Activated naive CD4-positive, alpha-beta T cell (primary cell): ENCODE results near the gene LMO1.

Source experiments
- DNase-seq, 4 experiments: peaks; one replicate each; lab custom pipeline; 2025; lab: John Stamatoyannopoulos, UW

Gene LMO1

DNA sequence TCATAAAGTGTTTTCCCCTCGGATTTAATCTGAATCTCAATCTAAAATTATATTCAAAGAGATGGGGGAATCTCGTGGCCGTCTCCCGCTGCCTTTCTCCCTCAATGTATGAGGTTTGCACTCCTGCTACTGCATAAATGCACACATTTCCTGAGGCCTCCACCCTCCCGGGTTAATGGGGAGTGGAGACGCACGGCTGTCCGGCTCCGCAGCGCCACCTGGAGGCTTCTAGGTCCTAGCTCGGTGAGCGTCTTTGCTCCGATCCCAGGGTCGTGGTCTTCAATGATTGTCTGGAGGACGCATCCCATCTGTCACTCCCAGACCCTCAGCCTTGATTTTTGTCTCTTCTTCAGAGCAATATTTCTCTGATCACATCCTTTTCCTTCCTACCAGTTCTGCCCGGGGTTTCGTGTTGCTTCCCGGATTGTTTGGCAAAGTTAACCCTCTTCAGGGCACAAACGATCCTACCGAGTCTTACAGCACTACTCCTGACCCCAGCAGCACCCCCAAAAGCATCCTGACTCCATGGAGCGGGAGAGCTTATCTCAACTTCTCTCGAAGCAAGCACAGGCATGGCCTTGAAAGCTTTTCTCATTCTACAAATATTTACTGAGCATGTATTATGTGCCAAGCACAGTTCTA lies at the start of gene LMO1:
LMO1 (minus strand) TSS at position 110 of the 642 bp plus-strand sequence. CDS start 516 bp downstream, outside the sequence.
- DNase-seq: peak; percentile 33 to 62 (median 47)

DNA sequence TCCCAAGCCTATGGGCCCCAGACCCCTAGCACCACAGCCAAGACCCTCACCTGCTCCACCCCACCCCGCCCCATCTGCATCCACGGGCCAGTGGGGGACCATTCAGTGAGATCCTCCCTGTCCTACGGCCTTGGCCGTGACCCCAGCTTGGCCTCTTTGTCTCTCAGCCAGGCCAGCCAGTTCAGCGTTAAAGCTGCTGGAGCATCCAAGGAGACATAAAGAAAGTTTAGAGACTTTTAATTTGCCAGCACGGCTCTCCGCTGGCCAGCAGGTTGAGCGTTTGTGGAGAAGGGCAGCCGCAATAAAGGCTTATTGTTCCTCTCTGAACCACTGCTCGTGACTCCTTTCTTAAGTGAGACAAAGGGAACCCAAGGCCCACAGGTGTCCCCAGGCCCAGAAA lies 49.3 kb upstream of the LMO1 start:
- DNase-seq: no peak

DNA sequence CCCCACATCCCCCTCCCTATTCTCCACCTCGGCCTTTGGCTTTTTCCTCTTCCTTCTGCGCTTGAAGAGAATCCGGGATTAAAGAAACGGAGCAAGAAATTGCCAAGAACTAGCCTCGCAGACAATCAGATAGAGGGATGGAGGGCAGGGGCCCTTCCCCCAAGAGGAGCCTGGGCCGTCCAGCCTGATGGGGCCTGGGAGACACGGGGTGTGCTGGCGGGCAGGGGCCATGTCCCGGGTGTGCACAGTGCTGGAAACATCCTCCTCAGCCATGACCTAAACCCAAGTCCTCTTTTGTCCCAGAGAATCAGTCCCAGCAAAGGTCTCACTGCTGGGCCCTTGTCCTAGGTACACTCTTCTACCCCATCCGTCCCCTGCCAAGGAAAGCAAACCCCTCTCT lies 47.7 kb upstream of the LMO1 start:
- DNase-seq: no peak

DNA sequence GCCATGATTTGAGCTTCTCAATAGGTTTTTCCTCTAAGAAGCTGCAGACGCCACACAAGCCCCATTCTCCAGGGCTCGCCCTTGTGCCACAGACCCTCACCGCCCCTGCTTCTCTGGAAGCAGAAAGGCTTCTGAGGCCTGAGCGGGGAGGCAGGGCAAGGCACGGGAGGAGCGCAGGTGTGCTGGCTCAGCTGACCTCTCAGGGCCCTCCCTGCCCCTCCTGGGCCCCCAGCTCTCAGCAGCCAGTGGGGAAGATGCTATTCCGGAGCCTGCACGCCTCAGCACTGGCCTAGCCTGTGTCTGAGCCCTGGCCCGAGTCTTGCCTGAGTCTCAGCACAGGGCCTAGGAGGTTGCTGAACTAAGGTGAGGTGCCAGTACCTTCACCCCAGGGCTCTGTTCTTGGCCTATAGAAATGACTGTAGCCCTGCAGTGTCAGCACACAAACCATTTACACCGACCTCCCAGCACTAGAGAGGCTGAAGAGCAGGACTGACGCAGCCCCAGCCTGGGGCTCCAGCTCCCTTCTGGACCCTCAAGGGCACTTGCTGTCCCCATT lies 47.1 kb upstream of the LMO1 start:
- no peak for DNase-seq

DNA sequence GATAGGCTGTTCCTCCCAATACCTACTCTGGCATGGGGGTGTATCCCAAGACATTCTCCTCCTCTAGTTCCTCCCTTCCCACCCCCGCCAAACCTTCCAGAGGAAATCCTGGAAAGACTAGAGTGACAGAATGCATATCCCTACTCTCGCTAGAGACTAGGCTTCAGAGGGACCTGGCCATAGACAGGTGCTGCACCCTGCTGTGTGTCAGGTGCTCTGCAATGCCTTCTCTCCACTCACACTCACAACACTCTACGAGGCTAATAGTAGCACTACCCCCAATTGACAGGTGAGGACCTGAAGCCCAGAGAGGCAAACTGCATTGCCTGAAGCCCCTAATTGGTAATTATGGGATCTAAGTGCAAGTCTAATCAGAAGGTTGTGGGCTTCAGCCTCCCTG lies 46.2 kb upstream of the LMO1 start:
- no peak for DNase-seq

DNA sequence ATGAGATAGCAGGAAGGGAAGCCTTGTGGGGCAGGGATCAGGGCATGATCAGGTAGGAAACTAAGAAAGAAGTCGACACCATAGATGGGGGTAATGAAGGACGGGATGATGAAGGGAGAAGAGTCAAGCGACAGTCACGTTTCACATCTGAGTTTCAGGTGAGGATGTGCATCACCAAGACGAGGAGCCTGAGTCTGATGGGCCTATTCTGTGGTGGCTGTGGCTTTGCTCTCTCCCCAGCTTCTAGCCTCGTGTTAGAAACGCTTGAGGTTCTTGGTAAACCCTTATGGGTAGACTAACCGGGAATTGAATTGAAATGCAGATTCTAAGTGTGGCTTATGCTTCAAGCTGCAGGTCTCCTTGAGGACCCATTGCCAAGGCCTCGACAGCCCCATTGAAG lies 45.6 kb upstream of the LMO1 start:
- no peak for DNase-seq

DNA sequence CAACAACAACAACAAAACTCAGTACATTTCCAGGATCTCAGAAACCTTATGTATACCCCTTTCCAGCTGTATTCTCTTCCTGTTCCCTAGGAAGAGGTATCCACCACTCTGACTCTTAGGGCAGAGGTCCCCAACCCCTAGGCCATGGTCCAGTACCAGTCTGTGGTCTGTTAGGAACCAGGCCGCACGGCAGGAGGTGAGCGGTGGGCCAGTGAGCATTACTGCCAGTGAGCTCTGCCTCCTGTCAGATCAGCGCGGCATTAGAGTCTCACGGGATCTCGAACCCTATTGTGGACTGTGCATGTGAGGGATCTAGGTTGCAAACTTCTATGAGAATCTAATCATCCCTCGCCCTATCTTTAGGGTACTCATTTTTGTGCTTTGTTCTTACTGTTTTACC lies 43.9 kb upstream of the LMO1 start:
- no peak for DNase-seq

DNA sequence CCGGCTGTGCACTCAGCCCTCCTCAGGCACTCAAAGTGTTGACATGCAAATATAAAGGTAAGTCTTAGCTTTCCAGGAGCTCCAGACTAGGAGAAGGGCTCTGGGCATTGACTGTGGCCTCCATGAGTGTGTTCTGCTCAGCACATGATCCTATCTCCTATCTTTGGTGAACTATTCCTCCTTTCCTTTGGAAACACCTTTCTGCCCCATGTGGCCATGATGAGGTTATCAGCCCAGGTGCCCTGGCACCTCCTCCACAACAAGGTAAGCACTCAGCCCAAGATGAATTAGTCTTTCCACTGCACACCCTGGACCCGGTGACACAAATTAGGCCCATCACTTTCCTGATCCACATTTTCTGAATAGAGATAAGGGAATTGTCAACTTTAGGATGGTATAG lies 37.9 kb upstream of the LMO1 start:
- no peak for DNase-seq

DNA sequence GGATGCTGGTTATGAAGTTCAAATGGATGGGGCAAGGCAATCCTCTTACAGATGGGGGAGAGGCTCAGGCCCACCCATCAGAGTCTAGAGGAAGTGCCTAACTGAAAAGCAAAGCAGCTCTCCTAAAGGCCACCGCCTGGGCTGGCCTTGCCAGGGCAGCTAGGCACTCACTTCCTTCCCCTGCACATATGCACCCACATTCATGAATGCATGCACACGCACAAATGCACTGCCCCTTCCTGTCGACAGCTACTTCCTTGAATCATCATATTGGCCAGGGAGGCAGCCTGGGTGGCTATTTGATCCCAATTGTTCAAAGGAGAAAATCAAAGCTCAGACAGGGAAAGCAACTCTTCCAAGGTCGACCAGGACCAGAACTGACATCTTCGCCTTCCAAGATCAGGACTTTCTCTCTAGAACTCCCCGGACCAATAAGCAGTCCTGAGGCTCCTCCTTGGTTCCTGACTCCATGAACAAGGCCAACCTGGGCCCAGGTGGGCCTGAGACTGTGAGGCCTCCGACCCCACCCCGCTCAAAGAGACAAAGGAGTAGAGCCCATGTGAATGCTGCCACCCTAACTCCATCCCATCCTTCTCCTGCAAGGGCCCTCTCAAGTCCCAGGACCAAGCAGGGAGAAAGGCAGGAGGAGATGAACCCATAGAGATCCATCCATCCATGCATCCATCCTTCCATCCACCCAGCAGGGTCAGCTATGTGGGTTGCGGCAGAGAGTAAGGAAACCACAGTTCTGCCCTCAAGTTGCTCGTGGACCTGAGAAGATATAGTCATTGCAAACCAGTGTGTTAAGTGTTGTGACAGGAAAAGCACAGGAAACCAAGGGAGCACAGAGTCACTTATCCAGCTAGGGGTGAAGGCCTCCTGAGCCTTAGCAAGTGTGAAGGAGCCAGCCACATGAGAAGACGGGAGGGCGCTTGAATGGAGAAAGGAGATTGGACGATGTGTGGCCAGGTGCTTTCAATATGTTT lies 35.4 kb upstream of the LMO1 start:
- no peak for DNase-seq

DNA sequence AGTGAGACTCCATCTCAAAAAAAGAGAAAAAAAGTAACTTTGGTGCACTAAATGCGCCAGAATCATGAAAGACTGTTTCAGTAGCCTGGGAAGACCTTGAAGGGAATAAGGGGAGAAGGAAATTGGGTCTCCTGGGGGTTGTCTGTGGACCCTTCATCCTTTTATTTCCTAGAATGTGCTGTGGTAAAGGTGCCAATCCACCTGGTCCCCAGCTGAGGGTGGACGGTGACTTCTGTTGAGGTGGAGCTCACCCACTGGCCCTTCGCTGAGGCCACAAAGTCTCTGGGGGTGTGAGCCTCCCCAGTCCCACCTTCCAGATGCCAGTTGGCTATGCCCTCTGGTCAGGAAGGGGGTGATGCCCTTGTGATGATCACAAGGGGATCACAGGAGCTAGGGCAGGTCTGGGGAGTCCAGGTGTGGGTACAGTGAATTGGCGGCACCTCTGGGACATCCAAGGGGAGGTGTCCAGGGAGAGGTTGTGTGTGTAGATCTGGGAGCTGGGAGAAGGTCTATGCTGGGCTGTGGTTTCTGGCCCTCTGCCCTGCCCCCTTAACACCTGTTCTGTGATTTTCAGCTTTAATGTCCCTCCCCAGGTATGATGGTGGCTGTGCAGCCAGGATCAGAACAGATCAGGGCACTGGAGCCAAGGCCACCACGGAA lies 34.2 kb upstream of the LMO1 start:
- DNase-seq: no peak

DNA sequence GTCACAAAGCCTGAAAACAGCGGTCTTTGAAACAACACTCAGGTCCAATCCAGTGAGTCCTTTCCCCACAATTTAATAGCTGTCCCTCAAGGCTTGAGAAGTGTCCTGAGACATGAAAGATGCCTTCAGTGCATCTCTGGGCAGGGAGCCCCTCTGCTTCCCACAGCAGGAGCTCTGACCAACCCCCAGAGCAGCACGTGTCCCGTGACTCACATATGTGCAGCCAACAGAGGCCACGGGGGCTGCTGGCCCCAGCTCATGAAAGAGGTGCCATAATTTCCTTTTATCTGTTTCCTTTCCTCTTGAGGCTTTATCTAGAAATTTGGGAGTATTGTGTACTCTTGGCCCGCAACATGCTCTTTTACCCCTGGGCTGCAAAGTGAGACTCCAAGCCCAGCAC lies 33.2 kb upstream of the LMO1 start:
- no peak for DNase-seq

DNA sequence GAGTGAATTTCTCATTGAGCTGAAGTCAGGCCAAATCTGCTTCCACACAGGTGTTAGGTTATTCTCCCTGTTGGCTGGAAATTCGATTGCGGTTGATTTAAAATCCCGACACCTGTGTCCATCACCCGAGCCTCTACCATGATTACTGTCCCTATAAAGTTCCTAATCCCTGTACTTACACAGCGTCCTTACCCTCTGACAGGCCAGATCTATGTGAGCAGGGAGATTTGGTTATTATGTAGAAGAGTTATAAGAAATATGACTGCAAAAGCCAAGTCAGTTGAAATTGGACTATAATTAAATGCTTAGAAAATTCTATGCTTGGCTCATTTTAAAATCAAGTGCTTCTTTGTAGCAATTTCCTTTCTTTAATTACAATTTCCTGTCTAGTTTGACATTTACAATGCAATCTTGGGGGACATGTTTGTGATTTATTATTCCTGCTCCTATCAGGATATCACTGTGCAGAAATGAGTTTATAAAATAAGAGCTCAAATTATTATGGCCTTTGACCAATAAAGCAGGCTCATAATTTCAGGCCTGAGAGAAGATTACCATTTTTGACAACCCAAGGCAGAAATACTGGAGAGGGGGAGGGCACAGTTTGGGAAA lies 32.5 kb upstream of the LMO1 start:
- no peak for DNase-seq

DNA sequence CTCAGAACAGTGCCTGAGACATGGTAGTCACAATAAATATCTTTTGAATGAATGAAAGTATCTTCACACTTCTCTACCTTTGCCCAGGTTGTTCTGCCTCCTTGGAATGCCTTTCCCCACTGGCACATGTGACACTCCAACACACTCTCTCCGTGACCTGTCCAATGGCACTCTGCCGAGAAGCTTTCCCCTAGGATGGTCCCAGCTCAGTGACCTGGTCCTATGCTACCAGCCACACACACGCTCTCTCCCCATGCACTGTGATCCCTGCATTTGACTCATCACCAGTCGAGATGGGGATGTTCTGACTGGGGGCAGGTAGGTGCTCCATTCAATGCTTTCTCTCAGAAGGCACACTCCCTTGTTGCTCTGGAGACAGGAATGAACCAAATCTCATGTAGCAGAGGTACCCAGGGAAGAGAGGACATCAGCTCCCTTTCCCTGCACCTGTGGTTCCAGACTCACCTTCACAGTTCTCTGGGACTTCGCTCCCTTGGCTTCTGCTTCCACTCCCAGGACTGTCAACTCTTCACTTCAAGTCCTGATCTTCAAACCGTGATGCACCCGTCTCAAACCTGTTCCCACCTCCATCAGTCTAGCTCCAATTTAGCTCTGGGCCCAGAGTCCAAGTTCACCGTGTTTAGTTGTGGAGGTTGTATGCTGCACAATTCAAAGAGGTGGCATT lies 30.7 kb upstream of the LMO1 start:
- DNase-seq: no peak

DNA sequence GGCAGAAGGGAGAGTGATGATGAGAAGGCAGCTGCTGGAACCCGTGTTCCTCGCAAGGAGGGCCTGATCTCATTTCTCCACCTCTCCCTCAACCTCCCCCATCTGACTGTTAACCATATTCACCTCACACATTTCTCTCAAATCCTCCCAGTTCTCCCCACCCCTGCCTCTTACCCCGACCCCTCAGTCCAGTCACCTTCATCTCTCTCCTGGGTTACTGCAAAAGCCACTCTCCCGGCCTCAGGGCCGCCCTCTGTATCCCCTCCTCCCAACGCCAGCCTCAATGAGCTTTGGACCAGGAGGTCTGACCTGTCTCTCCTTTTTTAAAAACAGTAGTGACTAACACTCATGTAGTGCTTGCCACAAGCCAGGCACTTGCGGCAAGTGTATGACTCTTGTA lies 29.5 kb upstream of the LMO1 start:
- no peak for DNase-seq

DNA sequence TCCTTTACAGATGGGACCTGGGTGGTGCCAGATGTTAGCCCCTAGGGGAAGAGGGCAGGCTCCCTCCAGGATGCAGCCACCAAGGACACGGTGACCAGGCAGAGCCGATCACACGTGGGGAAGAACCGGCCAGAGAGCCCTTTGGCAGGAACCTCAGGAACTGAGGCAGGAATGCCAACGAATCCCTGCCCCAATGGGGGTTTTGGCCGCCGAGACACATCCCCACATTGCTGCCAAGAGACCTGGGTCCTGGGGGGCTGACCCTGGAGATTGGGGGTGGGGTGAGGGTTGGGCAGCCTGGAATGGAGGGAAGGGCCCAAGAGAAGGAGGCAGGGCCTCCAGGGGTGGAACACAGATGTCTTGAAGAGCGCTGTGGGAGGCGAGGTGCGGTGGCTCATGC lies 28.7 kb upstream of the LMO1 start:
- DNase-seq: no peak

DNA sequence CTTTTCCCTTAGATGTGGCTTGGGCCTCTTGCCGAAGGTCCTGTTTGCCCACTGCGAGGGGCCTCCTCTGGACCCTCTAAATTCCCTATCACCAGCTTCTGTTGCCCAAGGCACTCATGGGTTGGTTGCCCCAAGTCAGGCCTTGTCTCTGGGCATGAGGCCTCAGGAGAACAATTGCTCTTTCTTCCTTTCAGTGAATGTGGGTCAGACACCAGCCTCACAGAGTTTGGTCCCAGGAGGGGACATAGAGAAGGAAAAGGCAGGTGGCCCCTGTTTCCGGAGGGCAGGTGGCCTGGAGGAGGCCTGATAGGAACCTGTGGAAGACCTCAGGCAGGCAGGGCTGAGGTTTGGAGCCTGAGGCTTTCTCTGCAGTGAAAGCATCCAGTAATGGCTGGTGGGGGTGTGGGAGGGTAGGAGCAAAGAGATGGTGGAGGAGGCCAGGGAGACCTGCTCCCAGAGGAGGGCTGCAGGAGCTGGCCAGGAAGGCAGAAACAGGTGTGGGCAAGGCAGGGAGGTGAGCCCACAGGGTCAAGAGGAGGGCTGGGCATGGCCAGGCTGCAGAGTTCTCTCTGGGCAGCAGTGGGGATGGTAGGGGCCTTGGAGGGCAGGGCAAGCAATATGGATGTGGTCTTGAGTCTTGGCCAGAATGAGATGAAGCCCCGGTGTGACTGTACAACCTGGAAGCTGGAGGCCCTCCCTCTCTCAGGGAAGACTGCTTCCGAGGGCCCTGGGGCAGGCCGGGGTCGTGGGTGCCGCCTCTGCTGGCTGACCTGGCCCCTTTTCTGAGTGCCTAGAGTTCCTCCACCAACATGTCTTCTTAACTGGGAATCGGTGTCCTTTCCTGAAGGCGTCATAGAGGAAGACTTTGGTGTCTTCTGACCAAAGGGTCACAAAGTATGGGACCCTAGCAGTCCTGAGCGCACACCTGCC lies 28.0 kb upstream of the LMO1 start:
- DNase-seq: no peak

DNA sequence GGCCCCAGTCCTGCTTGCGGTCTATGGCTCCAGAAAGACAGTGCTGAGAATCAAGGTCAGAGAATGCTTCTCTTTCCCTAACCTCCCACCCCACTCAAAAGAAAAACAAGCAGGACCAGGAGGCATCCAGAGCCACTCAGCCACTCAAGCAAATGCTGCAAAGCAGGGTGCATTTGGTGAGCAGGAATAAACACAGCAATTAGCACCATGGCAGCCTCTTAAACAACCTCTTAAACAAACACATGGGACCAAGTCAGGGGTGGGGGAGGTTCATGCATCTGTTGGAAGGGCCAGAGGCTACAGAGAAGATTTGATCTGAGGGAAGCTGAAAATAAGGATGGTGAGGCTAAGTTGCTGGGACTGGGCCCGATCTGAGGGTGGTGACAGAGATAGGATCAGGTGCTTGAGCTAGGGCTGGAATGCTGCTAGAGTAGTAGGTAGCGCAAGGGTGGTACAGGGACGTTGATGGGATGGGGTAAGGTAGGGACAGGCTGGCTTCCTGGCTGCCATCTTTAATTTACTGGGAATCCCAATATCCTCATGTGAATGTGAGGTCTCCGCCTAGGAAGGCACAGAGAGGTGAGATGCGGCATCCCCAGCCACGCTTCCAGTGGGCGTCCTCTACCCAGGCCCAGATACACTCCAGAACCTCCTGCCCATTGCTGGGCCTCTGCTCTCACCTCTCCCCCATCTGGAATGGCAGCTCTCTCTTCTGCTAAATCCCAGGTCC lies 26.6 kb upstream of the LMO1 start:
- no peak for DNase-seq

DNA sequence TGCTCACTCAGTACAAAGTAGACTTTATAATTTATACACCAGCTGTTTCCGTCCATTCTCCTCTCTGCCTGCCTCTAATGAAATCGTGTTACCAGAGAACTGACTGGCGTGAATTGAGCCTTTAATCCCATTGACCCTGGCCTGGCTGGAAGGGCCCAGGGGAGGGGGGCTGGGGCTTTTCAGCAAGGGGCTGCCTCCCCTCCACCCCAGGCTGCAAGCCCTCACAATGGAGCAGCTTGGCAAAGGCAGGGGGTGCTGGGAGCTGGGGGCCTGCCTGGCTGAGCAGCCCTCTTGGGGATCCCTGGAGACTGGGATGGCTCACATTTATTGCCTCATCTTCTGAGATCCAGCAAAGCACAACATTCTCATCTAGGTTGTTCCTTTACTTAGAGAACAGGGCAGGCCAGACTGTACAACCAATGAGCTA lies 25.8 kb upstream of the LMO1 start:
- no peak for DNase-seq

DNA sequence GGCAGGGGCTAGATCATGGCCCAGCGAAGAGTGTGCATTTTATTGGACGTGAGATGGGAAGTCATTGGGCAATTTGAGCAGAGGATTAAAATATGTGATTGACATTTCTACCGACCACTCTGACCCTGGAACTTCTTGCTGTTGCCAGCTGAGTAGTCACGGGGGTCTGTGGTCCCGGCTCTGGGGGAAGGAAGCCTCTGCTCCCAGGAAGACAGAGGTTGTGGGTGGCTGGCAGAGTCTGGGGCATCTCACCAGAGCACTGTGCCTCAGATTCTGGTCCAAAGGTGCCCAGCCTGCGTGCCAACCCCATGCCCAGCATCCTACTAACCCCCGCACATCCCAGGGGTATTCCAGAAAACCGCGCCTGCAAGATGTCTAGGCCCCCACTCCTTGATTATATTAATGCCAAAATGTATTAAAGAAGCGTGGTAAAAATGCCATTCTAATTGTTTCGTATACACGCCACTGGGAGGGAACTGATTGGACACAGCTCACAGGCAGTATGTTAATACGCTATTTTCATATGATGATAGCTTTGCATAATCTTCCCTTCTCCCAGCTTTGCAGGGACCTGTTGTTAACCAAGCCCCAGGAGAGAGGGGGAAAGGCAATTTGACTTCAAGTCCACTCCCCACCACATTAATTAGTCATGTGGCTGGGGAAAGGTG lies 25.3 kb upstream of the LMO1 start:
- DNase-seq: no peak
